ENCODE results near the gene PILRB. TPM values are rescaled to one million over a fixed set of nuclear protein-coding genes. Genes with fewer than 3 reads are reported as not detected.
"Not testable (repeated sequence)": the region's sequence is repeated elsewhere in the genome, so short reads cannot be mapped to it uniquely, and the experiment has no call there.

The PILRB gene
- total RNA-seq, 1 donor from 2014 or later, result 13.4 TPM

DNA sequence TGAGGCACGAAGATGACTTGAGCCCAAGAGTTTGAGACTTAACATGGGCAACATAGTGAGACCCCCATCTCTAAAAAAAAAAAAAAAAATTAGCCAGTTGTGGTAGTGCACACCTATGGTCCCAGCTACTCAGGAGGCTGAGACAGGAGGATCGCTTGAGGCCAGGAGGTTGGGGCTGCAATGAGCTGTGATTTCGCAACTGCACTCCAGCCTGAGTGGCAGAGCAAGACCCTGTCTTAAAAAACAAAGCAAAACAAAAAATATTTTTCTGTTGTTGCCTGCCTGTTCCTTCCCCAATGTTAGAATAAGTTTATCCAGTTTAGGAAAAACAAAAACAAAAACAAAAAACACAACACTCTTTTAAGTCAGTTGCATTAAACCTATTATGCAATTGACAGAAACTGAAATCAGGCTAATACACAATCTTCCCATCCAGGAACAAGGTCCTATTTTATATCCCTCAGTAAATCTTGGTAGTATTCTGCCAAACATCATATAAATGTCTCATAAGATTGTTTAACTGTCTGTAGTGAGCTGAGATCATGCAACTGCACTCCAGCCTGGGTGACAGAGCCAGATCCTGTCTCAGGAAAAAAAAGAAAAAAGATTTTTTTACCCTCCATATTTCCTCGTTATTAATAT is 20.3 kb downstream of the PILRB start:
- DNase-seq, result no peak

DNA sequence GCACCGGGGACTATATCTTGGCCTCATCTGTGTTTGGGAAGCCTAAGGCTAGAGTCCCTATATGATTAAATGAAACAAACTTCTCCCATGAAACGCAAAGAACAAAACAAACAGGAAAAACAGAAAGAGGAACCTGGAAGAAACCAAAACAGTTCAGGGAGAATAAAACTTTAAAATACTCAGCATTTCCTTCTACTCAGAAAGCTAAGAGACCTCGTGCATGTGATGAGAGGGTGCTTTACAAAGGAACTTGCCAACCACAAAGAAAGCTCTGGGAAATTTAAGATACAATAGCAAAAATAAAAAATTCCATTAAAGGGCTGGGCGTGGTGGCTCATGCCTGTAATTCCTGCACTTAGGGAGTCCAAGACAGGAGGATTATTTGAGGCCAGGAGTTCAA is 22.3 kb downstream of the PILRB start:
- DNase-seq, result no peak

DNA sequence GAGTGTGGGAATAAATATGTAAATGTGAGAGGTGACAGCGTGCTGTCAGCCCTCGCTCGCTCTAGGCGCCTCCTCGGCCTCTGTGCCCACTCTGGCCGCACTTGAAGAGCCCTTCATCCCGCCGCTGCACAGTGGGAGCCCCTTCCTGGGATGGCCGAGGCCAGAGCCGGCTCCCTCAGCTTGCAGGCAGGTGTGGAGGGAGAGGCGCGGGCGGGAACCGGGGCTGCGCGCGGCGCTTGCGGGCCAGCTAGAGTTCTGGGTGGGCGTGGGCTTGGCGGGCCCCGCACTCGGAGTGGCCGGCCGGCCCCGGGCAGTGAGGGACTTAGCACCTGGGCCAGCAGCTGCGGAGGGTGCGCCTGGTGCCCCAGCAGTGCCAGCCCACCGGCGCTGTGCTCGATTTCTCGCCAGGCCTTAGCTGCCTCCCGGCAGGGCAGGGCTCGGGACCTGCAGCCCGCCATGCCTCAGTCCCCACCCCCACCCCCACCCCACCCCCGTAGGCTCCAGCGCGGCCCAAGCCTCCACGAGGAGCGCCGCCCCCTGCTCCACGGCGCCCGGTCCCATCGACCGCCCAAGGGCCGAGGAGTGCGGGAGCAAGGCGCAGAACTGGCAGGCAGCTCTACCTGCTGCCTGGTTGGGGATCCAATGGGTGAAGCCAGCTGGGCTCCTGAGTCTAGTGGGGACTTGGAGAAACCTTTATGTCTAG is 23.8 kb downstream of the PILRB start:
- not testable (repeated sequence) for DNase-seq

DNA sequence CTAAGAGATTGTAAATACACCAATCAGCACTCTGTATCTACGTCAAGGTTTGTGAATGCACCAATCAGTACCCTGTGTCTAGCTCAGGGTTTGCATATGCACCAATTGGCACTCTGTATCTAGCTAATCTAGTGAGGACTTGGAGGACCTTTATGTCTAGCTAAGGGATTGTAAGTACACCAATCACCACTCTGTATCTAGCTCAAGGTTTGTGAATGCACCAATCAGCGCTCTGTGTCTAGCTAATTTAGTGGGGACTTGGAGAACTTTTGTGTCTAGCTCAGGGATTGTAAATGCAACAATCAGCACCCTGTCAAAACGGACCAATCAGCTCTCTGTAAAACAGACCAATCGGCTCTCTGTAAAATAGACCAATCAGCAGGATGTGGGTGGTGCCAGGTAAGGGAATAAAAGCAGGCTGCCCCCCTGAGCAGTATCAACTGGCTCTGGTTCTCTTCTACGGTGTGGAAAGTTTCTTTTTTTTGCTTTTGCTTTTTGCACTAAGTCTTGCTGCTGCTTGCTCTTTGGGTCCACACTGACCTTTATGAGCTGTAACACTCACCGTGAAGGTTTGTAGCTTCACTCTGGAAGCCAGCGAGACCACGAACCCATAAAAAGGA is 24.4 kb downstream of the PILRB start:
- DNase-seq, result not testable (repeated sequence)

DNA sequence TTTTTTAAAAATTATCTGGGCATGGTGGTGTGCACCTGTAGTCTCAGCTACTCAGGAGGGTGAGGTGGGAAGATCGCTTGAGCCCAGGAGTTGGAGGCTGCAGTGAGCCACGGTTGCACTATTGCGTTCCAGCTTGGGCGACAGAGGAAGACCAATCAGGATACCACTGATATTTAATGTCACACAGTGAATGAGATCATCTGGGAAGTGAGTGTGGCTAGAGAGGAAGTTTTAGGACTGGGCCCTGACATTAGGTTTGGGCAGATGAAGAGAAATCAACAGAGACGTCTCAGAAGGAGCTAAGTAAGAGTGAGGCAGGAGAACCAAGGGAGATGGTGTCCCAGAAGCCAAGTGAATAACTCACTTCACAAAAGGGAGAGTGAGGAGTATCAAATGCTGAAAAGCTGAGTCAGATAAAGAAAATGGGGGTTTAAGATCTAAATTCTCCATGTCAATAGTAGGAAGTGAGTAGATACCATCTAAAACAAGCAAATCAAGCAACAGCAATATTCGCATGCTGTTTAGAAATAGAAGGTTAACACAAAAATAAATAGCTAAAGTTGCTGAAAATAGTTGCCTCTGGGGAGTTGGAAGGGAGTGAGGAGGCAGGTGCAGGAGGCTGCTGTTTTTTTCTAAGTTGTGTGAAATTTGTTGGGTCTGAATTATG is 26.8 kb downstream of the PILRB start:
- DNase-seq, result no peak

DNA sequence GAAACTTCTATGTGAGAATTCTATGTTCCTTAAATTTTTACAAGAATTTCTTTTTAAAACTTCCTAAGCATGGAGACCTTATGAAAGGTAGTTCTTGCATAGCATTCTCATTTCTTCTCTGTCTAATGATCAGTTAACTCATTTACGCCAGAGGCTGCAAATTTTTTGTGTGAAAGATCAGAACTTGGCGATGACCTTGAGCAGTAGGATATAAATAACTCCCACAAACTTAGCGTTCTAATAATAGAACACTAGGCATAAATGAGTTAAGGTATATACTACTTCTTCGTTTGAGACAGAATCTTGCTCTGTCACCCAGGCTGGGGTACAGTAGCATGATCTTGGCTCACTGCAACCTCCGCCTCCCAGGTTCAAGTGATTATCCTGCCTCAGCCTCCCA is 29.0 kb downstream of the PILRB start:
- no peak for DNase-seq

DNA sequence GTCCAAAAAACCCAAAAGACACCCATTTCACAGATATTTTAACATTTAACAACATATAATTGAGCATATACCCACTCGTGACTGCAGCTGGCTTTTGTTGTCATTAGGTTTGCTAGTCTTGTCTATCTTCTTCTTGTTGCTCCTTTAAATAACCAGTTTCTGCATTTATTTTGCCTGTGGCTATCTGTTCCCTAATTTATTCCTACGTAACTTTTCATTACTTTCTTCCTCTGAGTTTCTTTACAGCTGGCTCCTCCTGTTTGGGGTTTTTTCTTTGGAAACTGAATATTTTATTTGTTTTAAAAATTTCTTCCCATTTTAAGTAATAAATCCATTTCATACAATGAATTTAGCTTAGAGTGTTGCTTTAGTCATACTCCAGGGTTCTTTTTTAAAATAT is 29.8 kb downstream of the PILRB start:
- no peak for DNase-seq

DNA sequence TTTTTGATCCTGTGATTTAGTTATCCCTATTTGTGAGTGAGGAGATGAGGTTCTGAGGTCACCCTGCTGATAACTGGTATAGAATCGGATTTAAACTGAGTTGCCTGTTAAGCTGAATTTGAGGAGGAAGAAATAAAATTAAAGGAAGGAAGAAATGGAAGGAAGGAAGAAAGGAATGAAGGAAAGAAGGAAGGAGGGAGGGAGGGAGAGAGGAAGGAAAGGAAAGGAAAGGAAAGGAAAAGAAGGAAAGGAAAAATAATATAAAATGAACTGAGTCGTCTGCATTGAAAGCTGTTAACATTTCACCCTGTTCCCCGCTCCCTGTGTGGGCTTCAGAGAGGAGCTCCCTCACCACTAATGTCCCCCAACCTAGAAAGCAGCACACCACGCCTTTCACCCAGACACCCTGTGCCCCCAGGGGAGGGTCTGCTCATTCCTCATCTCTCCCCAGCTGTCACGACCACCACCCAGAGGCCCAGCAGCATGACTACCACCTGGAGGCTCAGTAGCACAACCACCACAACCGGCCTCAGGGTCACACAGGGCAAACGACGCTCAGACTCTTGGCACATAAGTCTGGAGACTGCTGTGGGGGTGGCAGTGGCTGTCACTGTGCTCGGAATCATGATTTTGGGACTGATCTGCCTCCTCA is 31.6 kb downstream of the PILRB start:
- DNase-seq, result no peak

DNA sequence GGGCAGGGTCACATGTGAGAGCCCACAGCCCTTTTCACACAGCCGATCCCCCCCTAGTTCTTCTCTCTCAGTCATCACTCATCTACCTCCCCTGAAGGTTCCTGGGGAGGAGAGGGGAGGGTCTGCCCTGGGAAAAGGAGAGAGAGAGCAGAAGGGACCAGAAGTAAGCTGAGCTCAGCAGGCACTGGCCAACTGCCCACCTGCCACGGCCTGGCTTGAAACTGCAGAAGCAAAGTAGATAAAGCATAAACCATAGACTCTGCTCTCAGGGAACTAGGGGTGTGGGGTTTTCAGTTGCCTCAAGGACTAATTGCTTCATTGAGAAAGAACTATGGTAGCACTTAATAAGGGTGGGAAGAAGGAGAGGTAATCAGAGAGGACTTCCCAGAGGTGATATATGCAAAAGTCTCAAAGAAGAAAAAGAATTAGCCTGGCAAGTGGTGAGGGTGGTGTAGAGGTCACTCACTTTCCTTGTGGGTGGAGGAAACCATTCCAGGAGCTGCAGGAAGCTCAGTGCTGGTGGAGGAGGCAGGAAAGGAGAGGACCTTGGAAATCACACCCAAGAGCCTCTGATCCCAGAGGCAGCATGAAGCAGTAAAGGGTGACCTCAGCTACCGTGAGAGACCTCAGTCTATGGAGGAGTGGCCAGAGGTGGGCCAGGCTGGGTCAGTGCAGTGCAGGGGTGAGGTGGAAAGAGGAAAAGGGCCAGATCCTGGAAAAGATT is 32.5 kb downstream of the PILRB start:
- no peak for DNase-seq

DNA sequence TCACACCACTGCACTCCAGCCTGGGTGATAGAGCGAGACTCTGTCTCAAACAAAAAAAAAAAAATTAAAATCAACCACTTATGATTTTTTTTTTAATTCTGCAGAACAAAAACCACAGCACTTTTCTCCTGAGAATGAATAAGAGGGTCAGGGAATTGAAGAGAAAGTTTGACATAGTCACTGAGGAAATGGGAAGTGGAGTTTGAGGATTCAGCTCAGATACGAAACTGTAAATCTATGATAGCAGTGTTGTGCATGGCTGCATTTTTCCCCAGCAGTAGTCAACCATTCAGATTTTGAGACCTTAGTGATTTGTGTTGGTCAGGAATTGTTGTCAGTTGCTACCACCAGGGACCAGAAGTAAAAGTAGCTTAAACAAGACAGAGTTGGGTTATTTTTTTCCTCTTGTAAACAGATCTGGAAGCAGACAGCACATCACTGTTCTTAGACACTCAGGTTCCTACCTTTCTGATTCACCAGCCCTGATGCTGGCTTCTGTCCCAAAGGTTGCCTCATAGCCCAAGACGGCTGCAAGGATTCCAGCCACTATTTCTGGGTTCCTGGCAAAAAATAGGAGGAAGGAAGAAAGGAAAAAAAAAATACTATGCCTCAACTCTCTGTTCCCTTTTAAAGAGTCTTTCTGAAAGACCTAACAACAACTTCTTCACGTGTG is 35.5 kb downstream of the PILRB start:
- no peak for DNase-seq

DNA sequence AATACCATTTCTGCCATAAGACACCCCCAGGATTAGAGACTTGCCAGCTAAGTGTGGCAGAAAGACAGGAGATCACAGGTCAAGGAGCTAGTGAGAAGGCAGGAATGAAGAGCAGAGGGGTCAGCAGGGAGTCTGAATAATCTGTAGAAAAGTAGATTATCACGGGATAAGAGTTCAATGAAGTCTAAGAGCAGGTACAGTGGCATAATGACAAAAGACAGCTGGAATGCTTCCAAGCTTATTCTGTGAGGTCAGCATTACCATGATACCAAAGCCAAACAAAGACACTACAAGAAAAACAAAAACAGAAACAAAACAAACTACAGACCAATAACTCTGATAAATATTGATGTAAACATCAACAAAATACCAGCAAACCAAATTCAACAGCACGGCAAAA is 36.2 kb downstream of the PILRB start:
- no peak for DNase-seq

DNA sequence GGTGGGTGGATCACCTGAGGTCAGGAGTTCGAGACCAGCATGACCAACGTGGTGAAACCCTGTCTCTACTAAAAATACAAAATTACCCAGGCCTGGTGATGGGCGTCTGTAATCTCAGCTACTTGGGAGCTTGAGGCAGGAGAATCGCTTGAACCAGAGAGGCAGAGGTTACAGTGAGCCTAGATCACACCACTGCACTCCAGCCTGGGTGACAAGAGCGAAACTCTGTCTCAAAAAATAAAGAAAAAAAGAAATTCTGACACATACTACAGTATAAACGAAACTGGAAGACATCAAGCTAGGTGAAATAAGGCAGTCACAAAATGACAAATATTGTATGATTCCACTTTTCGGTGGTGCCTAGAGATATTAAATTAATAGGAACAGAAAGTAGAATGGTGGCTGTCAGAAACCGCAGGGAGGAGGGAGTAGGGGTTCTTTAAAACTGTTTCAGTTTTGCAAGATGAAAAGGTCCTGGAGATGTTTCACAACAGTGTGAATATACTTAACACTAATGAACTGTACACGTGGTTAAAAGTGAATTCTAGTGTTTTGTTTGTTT is 38.6 kb downstream of the PILRB start:
- DNase-seq, result no peak

DNA sequence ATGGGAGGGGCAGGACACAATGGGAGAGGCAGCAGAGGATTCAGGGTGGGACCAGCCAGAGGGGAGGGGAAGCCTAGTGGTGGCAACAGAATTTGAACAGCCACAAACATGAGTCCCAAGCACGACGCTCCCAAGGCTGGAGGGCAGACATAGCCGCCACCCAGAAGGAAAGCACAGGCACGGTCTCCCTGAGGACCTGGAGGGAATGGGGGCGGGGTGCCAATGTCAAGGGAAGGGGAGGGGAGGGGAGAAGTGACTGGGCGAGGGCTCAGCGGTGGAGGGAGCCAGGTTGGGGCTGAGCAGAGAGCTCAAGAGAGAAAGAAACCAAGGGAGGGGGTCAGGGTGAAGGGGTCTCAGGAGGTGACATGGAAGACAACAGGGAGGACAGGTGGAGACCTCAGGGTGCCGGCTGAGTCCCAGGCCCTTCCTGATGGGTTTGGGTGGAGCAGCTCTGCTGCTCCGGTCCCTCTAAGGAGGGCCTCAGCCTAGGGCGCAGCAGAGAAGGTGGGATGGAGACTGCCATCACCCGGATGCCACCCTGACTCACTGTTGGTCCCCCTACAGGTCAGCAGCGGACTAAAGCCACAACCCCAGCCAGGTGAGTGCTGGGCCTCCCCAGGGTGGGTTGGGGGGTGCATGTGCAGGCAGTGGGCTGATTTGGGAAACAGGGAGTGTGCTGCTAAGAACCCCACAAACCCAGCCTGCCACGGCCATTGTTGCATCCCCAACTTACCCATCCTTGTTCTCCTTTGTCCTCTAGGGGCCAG is 39.6 kb downstream of the PILRB start:
- no peak for DNase-seq

DNA sequence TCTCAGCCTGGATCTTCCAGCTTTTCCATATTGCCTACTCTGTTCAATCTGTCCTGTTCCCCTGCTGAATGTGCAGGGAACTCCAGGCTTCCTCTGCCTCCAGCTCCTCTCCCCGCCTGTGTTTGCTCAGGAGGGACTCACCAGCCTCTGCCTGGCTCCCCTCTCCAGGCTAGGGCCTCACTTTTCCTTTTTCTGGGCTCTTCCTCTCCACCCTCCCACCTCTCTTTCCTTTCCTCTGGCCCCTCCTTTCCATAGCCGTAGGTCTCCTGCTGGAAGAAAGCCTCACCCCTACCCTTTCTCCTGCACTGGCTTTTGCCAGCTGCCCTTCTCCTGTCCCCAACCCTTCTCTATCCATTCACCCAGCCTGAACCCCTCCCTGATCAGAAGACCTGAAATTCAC is 40.3 kb downstream of the PILRB start:
- DNase-seq, result no peak

DNA sequence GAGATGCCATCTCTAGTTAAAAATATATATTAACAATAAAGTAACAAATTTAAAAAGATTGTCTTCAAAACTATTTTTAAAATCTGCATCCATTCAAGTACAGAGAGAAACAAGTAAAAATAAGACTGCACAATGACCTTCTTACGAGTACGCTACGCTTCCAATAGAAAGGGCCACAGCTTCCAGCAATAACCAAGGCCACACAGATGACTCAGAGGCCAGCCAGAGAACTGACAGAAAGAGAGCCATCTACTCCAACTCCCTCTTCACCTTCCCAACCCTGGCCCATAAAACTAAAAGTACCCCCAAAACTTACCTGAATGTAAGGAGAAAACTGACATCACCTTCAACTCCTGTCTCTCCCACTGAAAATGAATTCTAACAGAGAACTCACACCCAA is 42.1 kb downstream of the PILRB start:
- DNase-seq, result no peak

DNA sequence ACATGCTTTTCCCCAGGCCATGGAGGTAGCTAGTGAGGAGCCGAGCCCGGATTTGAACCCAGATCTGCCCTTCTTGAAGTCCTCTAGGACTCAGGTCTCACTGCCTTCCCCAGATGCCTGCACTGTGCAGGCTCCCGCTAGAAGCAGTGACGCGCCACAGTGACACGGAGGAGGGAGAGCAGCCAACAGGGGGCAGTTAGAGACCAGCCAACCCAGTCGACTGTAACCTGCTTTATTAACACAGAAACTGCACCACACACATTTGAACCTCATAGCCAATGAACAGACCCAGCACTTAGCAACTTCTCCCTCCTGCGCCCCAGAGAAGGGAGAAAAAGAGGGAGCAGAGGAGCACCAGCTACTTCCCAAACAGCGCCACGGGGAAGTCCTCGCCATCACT is 42.7 kb downstream of the PILRB start:
- no peak for DNase-seq

DNA sequence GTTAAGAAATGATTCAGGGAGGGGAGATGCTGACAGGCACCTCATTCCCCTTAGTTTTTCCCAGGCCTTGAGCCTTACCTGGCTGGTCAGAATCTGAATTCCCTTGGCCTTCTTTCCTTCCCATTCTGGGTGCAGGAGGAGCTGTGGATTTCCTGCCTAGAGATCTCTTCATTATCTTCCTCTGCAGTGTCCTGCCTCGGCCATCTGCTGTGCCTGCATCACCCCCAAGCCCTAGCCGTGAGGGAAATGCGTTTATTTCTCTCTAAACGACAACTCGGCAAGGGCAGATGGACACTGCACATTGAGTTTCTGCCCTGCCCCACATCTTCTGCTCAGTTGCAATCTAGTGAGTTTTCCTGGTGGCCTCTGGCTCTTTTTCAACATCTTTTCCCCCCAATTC is 43.9 kb downstream of the PILRB start:
- DNase-seq, result no peak

DNA sequence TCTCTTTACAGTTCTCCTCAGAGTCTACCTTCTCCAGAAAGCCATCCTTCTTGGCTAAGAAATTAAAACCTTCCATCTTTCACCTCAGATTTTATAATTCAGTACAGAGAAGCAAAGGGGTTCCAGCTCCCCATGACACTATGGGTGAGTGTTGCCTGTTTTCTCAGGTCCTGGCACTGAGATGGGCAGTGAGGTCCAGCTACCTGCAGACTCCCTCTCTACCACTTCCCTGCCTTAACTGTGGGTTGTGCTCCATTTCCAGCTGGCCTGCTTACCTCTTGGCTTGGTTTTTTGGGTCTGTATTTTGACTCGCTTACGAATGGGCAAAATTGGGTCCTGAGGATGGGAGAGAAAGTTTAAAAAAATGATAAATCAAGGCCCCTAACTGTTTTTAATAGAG is 44.3 kb downstream of the PILRB start:
- DNase-seq, result no peak

DNA sequence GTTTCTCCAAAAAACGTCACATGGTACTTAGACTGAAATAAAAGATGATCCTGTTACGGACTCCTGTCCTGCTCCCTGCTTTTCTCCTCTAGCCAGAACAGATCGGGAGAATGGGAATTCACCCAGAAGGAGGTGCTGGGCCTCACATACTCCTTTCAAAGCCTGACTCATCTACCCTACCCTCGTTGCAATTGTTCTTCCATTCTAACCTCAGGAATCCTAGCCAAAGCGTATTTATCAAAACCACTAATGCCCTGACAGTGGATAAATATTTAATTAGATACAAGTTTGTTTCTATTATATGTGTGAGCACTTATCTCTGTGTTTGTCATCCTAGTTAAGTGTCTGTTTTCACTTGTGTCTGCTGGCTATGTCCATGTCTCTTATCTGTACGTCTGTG is 48.9 kb downstream of the PILRB start:
- DNase-seq, result no peak
